HG03575 (cell line): Measurements from ENCODE around the gene GPR15.

Experiments used
- ATAC-seq: cut with Tn5 transposase; IDR thresholded peaks from one replicate; pipeline ENCODE4 v1.9.1; 2021; ENCODE audit not compliant: unreplicated experiment, insufficient number of reproducible peaks, low FRiP score; ENCODE audit errors: extremely low read depth

GPR15 gene

DNA sequence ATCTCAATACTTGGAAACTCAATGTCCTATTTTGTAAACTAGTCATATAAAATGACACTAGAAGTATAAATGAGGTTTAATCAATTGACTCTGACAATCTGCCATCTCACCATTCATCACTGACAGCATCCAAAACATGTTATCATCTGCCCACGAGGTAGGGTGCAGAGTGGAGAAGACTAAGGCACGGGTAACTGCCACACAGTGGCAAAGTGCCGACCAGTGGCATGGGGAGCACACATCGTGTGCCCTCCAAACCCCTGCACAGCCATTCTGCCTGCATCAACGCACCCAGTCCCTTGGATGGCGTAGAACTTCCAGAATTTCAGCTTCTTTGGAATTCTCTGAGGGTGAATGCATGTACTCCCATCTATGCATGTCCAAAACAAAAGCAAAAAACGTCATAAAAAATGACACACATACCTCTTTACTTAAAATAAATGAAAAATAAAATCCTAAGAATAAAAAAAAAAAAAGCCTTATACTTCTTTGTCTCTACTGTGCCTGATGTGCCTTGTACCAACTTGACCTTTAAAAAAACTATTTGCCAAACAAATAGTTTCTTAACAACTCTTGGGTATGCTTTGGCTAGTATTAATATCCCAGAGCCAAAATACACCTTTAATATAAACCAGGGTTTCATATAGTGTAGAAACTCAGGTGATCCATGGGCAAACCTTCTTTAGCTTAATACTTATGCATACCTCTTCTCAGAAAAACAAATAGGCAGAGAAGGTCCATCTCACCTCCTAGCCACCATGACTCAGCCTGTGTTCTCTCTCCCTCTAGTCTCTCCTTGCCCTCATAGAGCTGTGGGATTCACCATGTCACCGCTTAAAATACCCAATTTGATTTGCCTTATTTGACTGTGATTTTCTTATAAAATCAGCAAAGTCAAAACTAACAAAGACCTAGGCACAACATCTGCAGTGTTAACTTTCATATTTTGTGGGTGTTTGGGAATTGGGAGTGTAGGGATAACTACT is 48.9 kb downstream of the GPR15 start:
- ATAC-seq, result no peak

DNA sequence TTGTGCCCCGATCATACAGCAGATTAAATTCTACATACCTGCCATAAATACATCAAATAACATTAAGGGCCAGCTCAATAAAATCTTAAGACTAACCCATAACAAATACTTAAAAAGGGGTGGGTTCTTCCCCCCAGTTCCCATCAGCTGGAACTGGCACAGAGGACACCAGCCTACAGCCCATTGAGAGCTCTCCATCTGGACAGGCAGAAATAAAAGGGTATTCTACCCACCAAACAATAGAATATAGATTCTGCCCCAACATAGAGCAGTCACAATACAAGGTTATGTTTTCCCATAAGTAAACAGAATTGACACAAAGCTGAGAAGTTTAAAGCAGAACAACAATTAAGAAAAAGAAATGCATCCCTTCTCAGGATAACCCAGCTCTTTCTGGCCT is 49.7 kb downstream of the GPR15 start:
- no peak for ATAC-seq

DNA sequence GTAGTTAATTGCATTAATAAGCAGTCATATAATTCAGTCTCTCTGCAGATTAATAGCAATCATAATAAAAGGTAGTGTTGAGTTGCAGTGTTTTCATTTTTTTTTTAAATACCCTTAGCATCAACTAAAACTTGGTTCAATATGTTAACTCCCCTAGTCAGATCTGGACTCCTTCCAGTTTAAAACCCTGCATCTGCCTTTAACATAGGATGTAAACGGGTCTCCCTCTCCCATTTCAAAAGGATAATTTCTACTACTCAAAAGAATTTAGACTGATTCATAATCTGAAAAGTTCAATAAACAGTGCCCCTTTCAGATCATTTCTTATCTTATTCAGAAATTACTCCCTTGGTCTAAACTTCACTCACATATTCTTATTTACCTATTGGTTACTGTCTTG is 50.3 kb downstream of the GPR15 start:
- no peak for ATAC-seq

DNA sequence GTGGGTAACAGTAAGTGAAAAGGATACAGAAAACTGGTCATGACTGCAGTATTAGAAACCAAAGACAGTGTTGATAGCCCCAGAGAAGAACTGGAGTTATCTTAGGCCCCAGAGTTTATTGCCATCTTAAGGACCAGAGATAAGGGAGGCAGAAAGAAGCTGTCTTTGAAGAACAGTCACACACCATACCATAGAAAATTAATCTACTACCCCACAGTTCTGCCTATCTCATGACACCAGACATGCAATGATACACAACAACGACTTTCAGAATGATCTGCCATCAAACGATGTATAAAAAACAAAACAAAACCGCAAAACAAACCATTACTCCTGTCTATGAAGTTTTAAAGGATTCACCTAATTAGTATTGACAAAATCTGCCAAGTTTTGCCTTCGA is 52.0 kb downstream of the GPR15 start:
- ATAC-seq, result no peak
